ENCODE results near the gene HOTAIR.

- TF ChIP-seq CTCF (conservative IDR thresholded peaks at IDR 0.05): no peak
- TF ChIP-seq ZFX (IDR thresholded peaks at IDR 0.05): no peak
These were observed 25.8 kb downstream of the HOTAIR start for GRCh38 chr12:53948650-53949593.
